Activated naive CD8-positive, alpha-beta T cell treated with anti-CD3 and anti-CD28 coated beads for 36 hours (primary cell): ENCODE measurements around the gene IFT74. TPM values are rescaled to one million over a fixed set of nuclear protein-coding genes. Genes with fewer than 3 reads are reported as not detected.
"Not testable (repeated sequence)": the region's sequence is repeated elsewhere in the genome, so short reads cannot be mapped to it uniquely, and the experiment has no call there.

Experiments used
- DNase-seq: peaks from one replicate; pipeline ENCODE4 v3.0.0; 2021
- H3K27ac Mint-ChIP-seq: one replicate; pipeline ENCODE4 v1.8.0; 2022; ENCODE audit warnings: mild to moderate bottlenecking, moderate library complexity, mixed read lengths
- H3K27me3 Mint-ChIP-seq: one replicate; pipeline ENCODE4 v1.8.0; 2022; ENCODE audit warnings: mild to moderate bottlenecking, mixed read lengths
- H3K36me3 Mint-ChIP-seq: one replicate; pipeline ENCODE4 v1.8.0; 2021; ENCODE audit warnings: mild to moderate bottlenecking, mixed read lengths
- H3K4me1 Mint-ChIP-seq: one replicate; pipeline ENCODE4 v1.8.0; 2021; ENCODE audit warnings: mixed read lengths
- H3K4me3 Mint-ChIP-seq: one replicate; pipeline ENCODE4 v1.8.0; 2022; ENCODE audit warnings: mild to moderate bottlenecking, moderate library complexity, mixed read lengths
- H3K9me3 Mint-ChIP-seq: one replicate; pipeline ENCODE4 v1.8.0; 2022; ENCODE audit warnings: mixed read lengths
- total RNA-seq, 2 experiments: library from RNA; stranded (reverse); gene quantifications; one replicate each; pipeline ENCODE4 v1.2.3, GENCODE V29; 2021

Gene IFT74
- total RNA-seq, 2 experiments from 2014 or later, result 11.0 to 12.4 TPM

DNA sequence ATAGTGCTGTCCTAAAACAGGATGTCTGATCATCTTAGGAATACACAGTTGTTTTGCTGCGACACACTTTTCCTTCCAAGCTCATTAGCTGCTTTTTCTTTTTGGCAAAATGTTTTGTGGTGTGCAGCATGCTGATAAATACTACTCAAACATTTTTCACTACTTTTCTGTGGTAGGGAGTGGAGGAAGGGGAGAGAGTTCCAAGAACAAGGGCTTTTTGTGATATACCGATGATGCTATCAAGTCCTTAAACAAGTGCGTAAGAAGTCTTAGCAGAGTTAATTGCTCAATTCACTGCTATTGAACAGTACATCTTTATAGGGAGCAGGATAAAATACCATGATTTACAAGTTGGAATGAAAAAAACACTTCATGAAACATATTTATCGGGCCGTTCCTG, 129.2 kb downstream of the IFT74 start:
- H3K36me3 Mint-ChIP-seq, result no peaks in the 10 kb centered on the region
- H3K4me1 Mint-ChIP-seq, result no peaks in the 10 kb centered on the region
- H3K9me3 Mint-ChIP-seq, result no peaks in the 10 kb centered on the region
- no peak overlapping the region for H3K27ac Mint-ChIP-seq
- no peak overlapping the region for H3K4me3 Mint-ChIP-seq
- no peak for DNase-seq
- H3K27me3 Mint-ChIP-seq, result no peaks in the 10 kb centered on the region

- H3K9me3 Mint-ChIP-seq, result no peaks in the 10 kb centered on the region
- H3K27me3 Mint-ChIP-seq, result no peaks in the 10 kb centered on the region
- H3K27ac Mint-ChIP-seq, result no peak overlapping the region
- no peaks in the 10 kb centered on the region for H3K36me3 Mint-ChIP-seq
- no peaks in the 10 kb centered on the region for H3K4me1 Mint-ChIP-seq
- H3K4me3 Mint-ChIP-seq, result no peak overlapping the region
- DNase-seq, result no peak
These were observed 130.8 kb downstream of the IFT74 start for GRCh38 chr9:27086818-27087680.

DNA sequence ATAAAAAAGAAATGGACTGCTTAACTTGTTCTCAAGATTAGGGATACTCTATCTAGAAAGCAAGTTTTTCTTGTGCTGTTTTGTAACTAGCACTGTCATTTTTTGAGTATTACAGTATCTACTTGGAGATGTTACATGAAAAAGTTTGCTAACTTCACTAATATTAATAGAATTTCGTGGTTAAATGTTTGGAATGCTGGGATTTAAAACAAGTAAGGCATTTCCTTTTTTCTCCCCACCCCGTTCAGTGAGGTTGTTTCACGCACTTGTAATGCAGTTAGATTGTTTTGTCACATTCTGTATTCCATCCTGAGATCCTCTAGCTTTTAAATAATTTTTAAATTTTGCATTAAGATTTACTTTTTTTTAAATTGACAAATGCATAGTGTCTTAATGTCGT, 132.8 kb downstream of the IFT74 start:
- no peaks in the 10 kb centered on the region for H3K36me3 Mint-ChIP-seq
- peaks cover 10% of the 10 kb centered on the region for H3K27me3 Mint-ChIP-seq
- no peak overlapping the region for H3K27ac Mint-ChIP-seq
- H3K4me1 Mint-ChIP-seq, result peaks cover 4% of the 10 kb centered on the region
- no peak overlapping the region for H3K4me3 Mint-ChIP-seq
- no peak for DNase-seq
- no peaks in the 10 kb centered on the region for H3K9me3 Mint-ChIP-seq

DNA sequence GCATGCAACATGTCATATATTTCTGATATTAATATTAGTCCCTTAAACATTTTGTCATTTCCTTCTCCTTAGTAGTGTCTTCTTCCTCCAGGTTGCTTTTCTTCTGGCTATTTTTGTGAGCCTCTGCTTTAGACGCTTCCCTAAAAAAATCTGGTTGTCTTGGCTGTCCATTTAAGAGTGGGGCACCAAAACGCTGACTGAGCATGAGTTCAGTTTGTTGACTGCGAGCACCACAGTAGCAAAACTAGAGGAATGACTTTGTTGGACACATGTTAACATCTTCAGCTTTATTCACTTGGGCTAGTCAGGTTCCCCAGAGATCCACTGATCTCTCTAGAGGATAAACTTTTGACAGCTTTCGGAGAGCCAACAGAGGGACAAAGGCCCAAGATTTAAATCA, 133.5 kb downstream of the IFT74 start:
- Mint-ChIP-seq H3K27me3 (peaks cover 14% of the 10 kb centered on the region), H3K36me3 (no peaks in the 10 kb centered on the region), H3K4me3 (no peak overlapping the region), H3K9me3 (no peaks in the 10 kb centered on the region), H3K4me1 (peaks cover 4% of the 10 kb centered on the region), H3K27ac (no peak overlapping the region)
- no peak for DNase-seq

GRCh38 chr9:27090231-27090630, 134.0 kb downstream of the IFT74 start:
- DNase-seq, result no peak
- Mint-ChIP-seq H3K27me3 (peaks cover 16% of the 10 kb centered on the region), H3K27ac (no peak overlapping the region), H3K4me1 (peaks cover 4% of the 10 kb centered on the region), H3K4me3 (no peak overlapping the region), H3K9me3 (no peaks in the 10 kb centered on the region), H3K36me3 (no peaks in the 10 kb centered on the region)

- peaks cover 16% of the 10 kb centered on the region for H3K27me3 Mint-ChIP-seq
- peaks cover 4% of the 10 kb centered on the region for H3K4me1 Mint-ChIP-seq
- no peaks in the 10 kb centered on the region for H3K36me3 Mint-ChIP-seq
- no peak for DNase-seq
- H3K4me3 Mint-ChIP-seq, result no peak overlapping the region
- no peaks in the 10 kb centered on the region for H3K9me3 Mint-ChIP-seq
- no peak overlapping the region for H3K27ac Mint-ChIP-seq
These were observed 134.5 kb downstream of the IFT74 start for GRCh38 chr9:27090711-27091110.

DNA sequence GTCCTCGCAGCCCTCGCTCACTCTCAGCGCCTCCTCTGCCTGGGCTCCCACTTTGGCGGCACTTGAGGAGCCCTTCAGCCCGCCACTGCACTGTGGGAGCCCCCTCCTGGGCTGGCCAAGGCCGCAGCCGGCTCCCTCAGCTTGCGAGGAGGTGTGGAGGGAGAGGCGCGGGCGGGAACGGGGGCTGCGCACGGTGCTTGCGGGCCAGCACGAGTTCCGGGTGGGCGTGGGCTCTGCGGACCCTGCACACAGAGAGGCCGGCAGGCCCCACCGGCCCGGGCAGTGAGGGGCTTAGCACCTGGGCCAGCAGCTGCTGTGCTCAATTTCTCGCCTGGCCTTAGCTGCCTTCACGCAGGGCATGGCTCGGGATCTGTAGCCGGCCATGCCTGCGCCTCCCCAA, 136.3 kb downstream of the IFT74 start:
- not testable (repeated sequence) for H3K36me3 Mint-ChIP-seq, H3K9me3 Mint-ChIP-seq

DNA sequence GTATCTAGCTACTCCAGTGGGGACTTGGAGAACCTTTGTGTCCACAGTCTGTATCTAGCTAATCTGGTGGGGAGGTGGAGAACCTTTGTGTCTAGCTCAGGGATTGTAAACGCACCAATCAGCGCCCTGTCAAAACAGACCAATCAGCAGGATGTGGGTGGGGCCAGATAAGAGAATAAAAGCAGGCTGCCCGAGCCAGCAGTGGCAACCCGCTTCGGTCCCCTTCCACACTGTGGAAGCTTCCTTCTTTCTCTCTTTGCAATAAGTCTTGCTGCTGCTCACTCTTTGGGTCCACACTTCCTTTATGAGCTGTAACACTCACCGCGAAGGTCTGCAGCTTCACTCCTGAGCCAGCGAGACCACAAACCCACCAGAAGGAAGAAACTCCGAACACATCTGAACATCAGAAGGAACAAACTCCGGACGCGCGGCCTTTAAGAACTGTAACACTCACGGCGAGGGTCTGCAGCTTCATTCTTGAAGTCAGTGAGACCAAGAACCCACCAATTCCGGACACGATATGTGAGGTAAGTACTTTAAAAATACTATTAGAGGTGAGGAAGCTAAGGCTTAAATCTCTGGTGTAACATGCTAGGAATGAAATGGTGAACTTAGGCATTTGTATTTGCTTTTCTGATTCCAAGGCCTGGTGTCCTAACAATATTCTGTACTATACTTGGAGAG, 137.3 kb downstream of the IFT74 start:
- peak overlapping the region; percentile 18 for H3K4me3 Mint-ChIP-seq
- DNase-seq, result peak; percentile 2
- not testable (repeated sequence) for H3K36me3 Mint-ChIP-seq

More for the DNA sequence above, 136.3 kb downstream of the IFT74 start:
- H3K4me3 Mint-ChIP-seq, H3K4me1 Mint-ChIP-seq, H3K27ac Mint-ChIP-seq, DNase-seq: not testable (repeated sequence)
- H3K27me3 Mint-ChIP-seq, result peaks cover 16% of the 10 kb centered on the region

DNA sequence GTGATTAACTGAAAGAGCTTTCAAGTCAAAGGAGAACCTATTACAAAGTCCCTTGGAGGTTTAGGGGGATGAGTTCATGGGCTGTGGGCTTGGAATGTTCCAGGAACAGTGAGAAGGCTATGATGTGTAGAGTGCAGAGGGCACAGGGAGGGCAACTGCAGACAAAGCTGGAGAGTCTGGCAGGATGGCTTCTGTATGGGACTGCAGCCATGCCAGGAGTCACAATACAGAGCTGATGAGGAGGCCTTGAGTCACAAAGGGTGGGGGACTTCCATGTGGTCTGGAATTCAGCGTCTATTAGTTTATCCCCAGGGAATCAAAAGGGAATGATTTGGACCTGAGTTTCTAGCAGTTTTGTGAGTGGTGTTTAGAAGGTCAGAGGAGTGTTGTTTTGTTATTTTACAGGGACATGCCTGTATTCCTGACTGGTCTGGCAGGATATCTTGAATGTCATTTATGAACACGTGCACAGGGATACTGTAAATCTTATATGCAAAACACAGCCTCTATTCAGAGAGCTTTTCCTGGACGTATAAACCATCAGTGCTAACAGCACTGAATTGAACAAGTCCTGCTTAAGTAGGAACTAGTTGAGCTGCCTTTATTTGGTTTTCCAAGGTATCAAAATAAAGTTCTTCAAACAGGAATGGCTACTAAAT, 138.6 kb downstream of the IFT74 start:
- H3K36me3 Mint-ChIP-seq, result no peaks in the 10 kb centered on the region
- no peaks in the 10 kb centered on the region for H3K9me3 Mint-ChIP-seq
- no peak for DNase-seq
- peaks cover 4% of the 10 kb centered on the region for H3K4me1 Mint-ChIP-seq
- H3K27me3 Mint-ChIP-seq, result peaks cover 16% of the 10 kb centered on the region
- no peak overlapping the region for H3K27ac Mint-ChIP-seq
- H3K4me3 Mint-ChIP-seq, result no peak overlapping the region

More for the DNA sequence above, 137.3 kb downstream of the IFT74 start:
- H3K4me1 Mint-ChIP-seq, H3K27ac Mint-ChIP-seq, H3K9me3 Mint-ChIP-seq: not testable (repeated sequence)
- peaks cover 16% of the 10 kb centered on the region for H3K27me3 Mint-ChIP-seq

DNA sequence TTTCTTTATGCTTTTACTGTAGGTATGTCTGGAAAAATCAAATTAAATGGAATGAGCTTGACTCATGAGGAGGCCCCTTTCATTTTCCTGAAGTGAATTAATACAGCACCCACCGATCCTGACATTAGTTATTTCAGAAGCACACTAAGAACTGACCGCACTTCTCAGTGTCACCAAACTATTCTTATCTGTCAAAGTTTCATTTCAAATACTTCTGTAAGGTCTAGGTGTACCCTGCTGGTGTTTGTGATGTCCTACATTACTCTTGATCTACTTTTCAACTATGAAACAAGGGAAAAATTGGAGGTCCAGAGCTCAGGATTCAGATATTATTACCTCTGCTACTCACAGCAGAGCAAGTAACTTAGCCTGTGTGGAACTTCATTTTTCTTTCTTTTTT, 151.0 kb downstream of the IFT74 start:
- no peak overlapping the region for H3K27ac Mint-ChIP-seq
- H3K9me3 Mint-ChIP-seq, result peaks cover 2% of the 10 kb centered on the region

GRCh38 chr9:27108981-27109541, 152.8 kb downstream of the IFT74 start, which contains the start of gene TEK:
Gene TEK, plus strand, starts transcription at chr9:27109225. Its CDS starts 366 bp downstream, at chr9:27109591.
- Mint-ChIP-seq H3K4me1 (no peaks in the 10 kb centered on the region), H3K4me3 (no peak within 1 kb of the TSS), H3K36me3 (no peaks in the 10 kb centered on the region), H3K27ac (no peak within 1 kb of the TSS), H3K27me3 (peaks cover 4% of the 10 kb centered on the region), H3K9me3 (peaks cover 2% of the 10 kb centered on the region)
- no peak for DNase-seq

More for the DNA sequence above, 151.0 kb downstream of the IFT74 start:
- no peak overlapping the region for H3K4me3 Mint-ChIP-seq
- no peak for DNase-seq
- peaks cover 4% of the 10 kb centered on the region for H3K27me3 Mint-ChIP-seq
- no peaks in the 10 kb centered on the region for H3K36me3 Mint-ChIP-seq
- no peaks in the 10 kb centered on the region for H3K4me1 Mint-ChIP-seq

DNA sequence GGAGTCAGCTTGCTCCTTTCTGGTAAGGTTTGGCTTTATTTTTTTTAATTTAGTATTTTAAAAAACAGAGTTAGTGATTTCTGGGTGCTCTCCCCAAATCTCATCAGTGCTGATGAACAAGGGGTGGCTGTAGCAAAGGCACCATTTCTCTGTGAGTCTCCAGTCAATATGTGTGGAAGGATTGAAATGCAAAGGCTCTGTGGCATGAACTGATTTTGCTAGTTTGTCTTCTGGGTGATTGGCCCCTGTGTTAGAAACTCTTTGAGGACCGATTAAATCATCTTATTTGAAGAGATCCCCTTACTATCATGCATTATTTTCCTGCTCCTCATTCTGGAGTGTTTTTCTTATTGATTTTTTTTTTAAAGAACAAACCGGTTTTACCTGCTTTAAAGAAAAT, 153.4 kb downstream of the IFT74 start:
- Mint-ChIP-seq H3K9me3 (peaks cover 2% of the 10 kb centered on the region), H3K4me1 (no peaks in the 10 kb centered on the region), H3K4me3 (no peak overlapping the region), H3K27ac (no peak overlapping the region), H3K36me3 (no peaks in the 10 kb centered on the region), H3K27me3 (peaks cover 4% of the 10 kb centered on the region)
- no peak for DNase-seq

GRCh38 chr9:27110181-27110580, 154.0 kb downstream of the IFT74 start:
- no peak for DNase-seq
- Mint-ChIP-seq H3K4me1 (no peaks in the 10 kb centered on the region), H3K36me3 (no peaks in the 10 kb centered on the region), H3K9me3 (peaks cover 2% of the 10 kb centered on the region), H3K27ac (no peak overlapping the region), H3K4me3 (no peak overlapping the region), H3K27me3 (peaks cover 4% of the 10 kb centered on the region)

GRCh38 chr9:27112235-27112634, 156.0 kb downstream of the IFT74 start:
- no peak overlapping the region for H3K4me3 Mint-ChIP-seq
- peaks cover 7% of the 10 kb centered on the region for H3K27me3 Mint-ChIP-seq
- H3K27ac Mint-ChIP-seq, result no peak overlapping the region
- H3K9me3 Mint-ChIP-seq, result no peaks in the 10 kb centered on the region
- no peaks in the 10 kb centered on the region for H3K36me3 Mint-ChIP-seq
- no peaks in the 10 kb centered on the region for H3K4me1 Mint-ChIP-seq
- DNase-seq, result no peak
